HCT116 (cell line): ENCODE measurements around the gene IL37. TPM values are rescaled to one million over a fixed set of nuclear protein-coding genes. Genes with fewer than 3 reads are reported as not detected.
"Not testable (repeated sequence)": the region's sequence is repeated elsewhere in the genome, so short reads cannot be mapped to it uniquely, and the experiment has no call there.

Source experiments
- ATAC-seq: fragments of 200-7000 bp; cut with Tn5 transposase; 2 replicates; pipeline ENCODE4 v1.9.1; 2020; ENCODE audit warnings: mild to moderate bottlenecking, moderate library complexity
- BruUV-seq: library from RNA; stranded (reverse); fragments of 400-500 nt; replicated peaks from 2 replicates; lab custom pipeline; 2021; lab: Mats Ljungman, UMichigan
- CTCF ChIA-PET: fragments of 300-600 bp; sonication (Branson Sonifier 250); formaldehyde crosslinking; loops from one replicate; lab custom pipeline; 2021; ENCODE audit warnings: antibody characterized with exemption; lab: Charles Lee
- POLR2A ChIA-PET: fragments of 300-600, 350-600 bp; sonication (Branson Sonifier 250); formaldehyde crosslinking; loops from one replicate; lab custom pipeline; 2021; ENCODE audit warnings: antibody characterized with exemption; lab: Charles Lee
- RAD21 ChIA-PET, 2 experiments: fragments of 300-600 bp; sonication (Branson Sonifier 250); formaldehyde crosslinking; loops; one replicate each; lab custom pipeline; 2023; ENCODE audit warnings: low total read pairs in 2 of 2; ENCODE audit not compliant: uncharacterized antibody in 2 of 2, unreplicated experiment in 2 of 2, low non-redundant PET in 1 of 2; lab: Charles Lee
- DNase-seq: peaks from one replicate; pipeline ENCODE4 v3.0.0-alpha.2; 2010; ENCODE audit warnings: low read depth, low spot score
- H2AFZ ChIP-seq: fragments of 200-600 bp; shearing (Covaris generic), sonication (generic); 2 replicates; pipeline ENCODE4 v1.6.1; 2017; ENCODE audit warnings: low read depth, mixed run types, mixed read lengths, antibody characterized with exemption, low read length; ENCODE audit not compliant: poor library complexity, severe bottlenecking
- H3K27ac ChIP-seq: 2 replicates; pipeline ENCODE4 v1.5.1; 2012; ENCODE audit warnings: low read depth, low read length
- H3K27me3 ChIP-seq: fragments of 200-600 bp; sonication (generic); 2 replicates; pipeline ENCODE4 v1.6.1; 2016; ENCODE audit warnings: mixed run types, low read length, mixed read lengths; ENCODE audit not compliant: insufficient read depth
- H3K36me3 ChIP-seq, 2 experiments: fragments of 200-500 bp in 1 of 2; fragments of 200-600 bp in 1 of 2; sonication (Bioruptor generic) in 1 of 2; sonication (generic) in 1 of 2; 2 replicates each; pipeline versions ENCODE4 v1.5.1 to v1.6.1; 2014 to 2016; ENCODE audit warnings: low read length in 2 of 2, inconsistent platforms in 1 of 2, mixed read lengths in 1 of 2, mixed run types in 1 of 2; ENCODE audit not compliant: insufficient read depth in 2 of 2, control insufficient read depth in 1 of 2
- H3K4me1 ChIP-seq, 2 experiments: fragments of 200-600 bp in 1 of 2; sonication (generic) in 1 of 2; 2 replicates each; pipeline versions ENCODE4 v1.5.1 to v1.6.1; 2012 to 2017; ENCODE audit warnings: low read length in 2 of 2, inconsistent platforms in 1 of 2, mild to moderate bottlenecking in 1 of 2, mixed read lengths in 1 of 2, mixed run types in 1 of 2, moderate library complexity in 1 of 2; ENCODE audit not compliant: insufficient read depth in 2 of 2, control insufficient read depth in 1 of 2
- H3K4me2 ChIP-seq: fragments of 200-600 bp; sonication (generic); 2 replicates; pipeline ENCODE4 v1.6.1; 2017; ENCODE audit warnings: mixed run types, low read length, mixed read lengths
- H3K4me3 ChIP-seq, 2 experiments: fragments of 200-600 bp in 1 of 2; sonication (generic) in 1 of 2; replicated peaks in 1 of 2; 2 replicates each; pipeline ENCODE4 v1.5.1; 2011 to 2016; ENCODE audit warnings: low read length in 2 of 2, control low read depth in 1 of 2, low read depth in 1 of 2, mild to moderate bottlenecking in 1 of 2, mixed read lengths in 1 of 2, mixed run types in 1 of 2
- H3K79me2 ChIP-seq: fragments of 200-600 bp; sonication (generic); 2 replicates; pipeline ENCODE4 v1.6.1; 2017; ENCODE audit warnings: mild to moderate bottlenecking, mixed run types, low read length, moderate library complexity, mixed read lengths; ENCODE audit not compliant: insufficient read depth
- H3K9ac ChIP-seq: fragments of 200-600 bp; sonication (generic); 2 replicates; pipeline ENCODE4 v1.6.1; 2016; ENCODE audit warnings: low read length, mixed read lengths
- H3K9me2 ChIP-seq: fragments of 200-600 bp; sonication (generic), shearing (Covaris generic); 2 replicates; pipeline ENCODE4 v1.6.1; 2017; ENCODE audit warnings: mixed run types, mild to moderate bottlenecking, moderate library complexity; ENCODE audit not compliant: insufficient read depth
- H3K9me3 ChIP-seq, 2 experiments: fragments of 200-500 bp in 1 of 2; fragments of 200-600 bp in 1 of 2; sonication (Bioruptor generic) in 1 of 2; sonication (generic) in 1 of 2; 2 replicates each; pipeline ENCODE4 v1.6.1; 2014 to 2017; ENCODE audit warnings: low read length in 2 of 2, mixed read lengths in 2 of 2, inconsistent platforms in 1 of 2, low read depth in 1 of 2, mild to moderate bottlenecking in 1 of 2, mixed run types in 1 of 2, moderate library complexity in 1 of 2; ENCODE audit not compliant: control insufficient read depth in 1 of 2, insufficient read depth in 1 of 2
- H4K20me1 ChIP-seq: fragments of 200-600 bp; sonication (generic), shearing (Covaris generic); 2 replicates; pipeline ENCODE4 v1.6.1; 2017; ENCODE audit warnings: mixed run types, mild to moderate bottlenecking, moderate library complexity; ENCODE audit not compliant: insufficient read depth
- CBX3 ChIP-seq: IDR thresholded peaks from 2 replicates; pipeline ENCODE4 v1.6.1; 2012; ENCODE audit warnings: low read depth
- EGR1 ChIP-seq: IDR thresholded peaks from 2 replicates; pipeline ENCODE4 v1.6.1; 2012; ENCODE audit warnings: low read depth
- ELF1 ChIP-seq: IDR thresholded peaks from 2 replicates; pipeline ENCODE4 v1.6.1; 2012; ENCODE audit warnings: low read depth, borderline replicate concordance
- EZH2 ChIP-seq: fragments of 200-600 bp; sonication (generic); IDR thresholded peaks from 2 replicates; pipeline ENCODE4 v1.6.1; 2017; ENCODE audit warnings: antibody characterized with exemption, mixed run types
- JUND ChIP-seq: IDR thresholded peaks from 2 replicates; pipeline ENCODE4 v1.6.1; 2012
- POLR2AphosphoS5 ChIP-seq: IDR thresholded peaks from 2 replicates; pipeline ENCODE4 v1.6.1; 2011; ENCODE audit warnings: mild to moderate bottlenecking, low read depth, low read length, moderate library complexity
- RAD21 ChIP-seq: IDR thresholded peaks from 2 replicates; pipeline ENCODE4 v1.6.1; 2012; ENCODE audit warnings: low read depth, mild to moderate bottlenecking
- SP1 ChIP-seq: IDR thresholded peaks from 2 replicates; pipeline ENCODE4 v1.6.1; 2012; ENCODE audit warnings: low read depth
- SRF ChIP-seq: IDR thresholded peaks from 2 replicates; pipeline ENCODE4 v1.6.1; 2012; ENCODE audit warnings: low read depth
- TCF7L2 ChIP-seq: IDR thresholded peaks from 2 replicates; pipeline ENCODE4 v1.7.0; 2011; ENCODE audit warnings: borderline replicate concordance, inconsistent platforms; ENCODE audit not compliant: insufficient read depth, insufficient read length; ENCODE audit errors: extremely low read depth
- ZFX ChIP-seq: fragments of 450-650 bp; IDR thresholded peaks from 2 replicates; pipeline ENCODE4 v1.6.1; 2017
- intact Hi-C: fragments of 100-400 bp; cut with micrococcal nuclease; formaldehyde crosslinking; loops from 2 replicates; pipeline ENCODE4 v1.10.0; 2022
- total RNA-seq: library from RNA; stranded (reverse); gene quantifications from one replicate; pipeline ENCODE4 v1.2.1, GENCODE V29; 2021; ENCODE audit not compliant: unreplicated experiment
- TF ChIP-seq, protein P1 (sequence below): IDR thresholded peaks from 2 replicates; pipeline ENCODE4 v1.6.1; 2011; ENCODE audit warnings: mild to moderate bottlenecking, low read length, moderate library complexity; ENCODE audit not compliant: insufficient replicate concordance; ENCODE audit errors: extremely low read depth

IL37 gene
- total RNA-seq, 1 experiment from 2014 or later = not detected

DNA sequence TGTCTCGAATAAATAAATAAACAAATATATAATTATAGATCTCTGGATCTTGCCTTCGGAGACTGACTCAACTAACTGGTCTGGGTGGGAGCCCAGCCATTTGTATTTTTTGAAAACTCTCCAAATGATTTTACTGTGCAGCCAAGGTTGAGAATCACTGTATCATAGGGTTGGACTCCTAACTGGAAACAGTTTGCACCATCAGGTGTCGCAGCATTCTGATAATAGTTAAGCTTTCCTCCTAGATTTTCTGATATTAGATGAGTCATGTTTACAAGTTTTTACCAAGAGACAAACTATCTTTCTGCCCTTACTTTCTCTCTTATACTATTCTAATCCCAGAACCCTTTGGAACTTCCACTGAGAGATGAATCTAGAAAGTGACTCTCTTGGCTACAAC lies 16.8 kb downstream of the IL37 start:
- TF ChIP-seq EGR1 (no peak), SRF (no peak), TCF7L2 (no peak), CBX3 (no peak), POLR2AphosphoS5 (no peak), ELF1 (no peak), JUND (no peak), RAD21 (no peak)
- TF ChIP-seq, protein P1, sequence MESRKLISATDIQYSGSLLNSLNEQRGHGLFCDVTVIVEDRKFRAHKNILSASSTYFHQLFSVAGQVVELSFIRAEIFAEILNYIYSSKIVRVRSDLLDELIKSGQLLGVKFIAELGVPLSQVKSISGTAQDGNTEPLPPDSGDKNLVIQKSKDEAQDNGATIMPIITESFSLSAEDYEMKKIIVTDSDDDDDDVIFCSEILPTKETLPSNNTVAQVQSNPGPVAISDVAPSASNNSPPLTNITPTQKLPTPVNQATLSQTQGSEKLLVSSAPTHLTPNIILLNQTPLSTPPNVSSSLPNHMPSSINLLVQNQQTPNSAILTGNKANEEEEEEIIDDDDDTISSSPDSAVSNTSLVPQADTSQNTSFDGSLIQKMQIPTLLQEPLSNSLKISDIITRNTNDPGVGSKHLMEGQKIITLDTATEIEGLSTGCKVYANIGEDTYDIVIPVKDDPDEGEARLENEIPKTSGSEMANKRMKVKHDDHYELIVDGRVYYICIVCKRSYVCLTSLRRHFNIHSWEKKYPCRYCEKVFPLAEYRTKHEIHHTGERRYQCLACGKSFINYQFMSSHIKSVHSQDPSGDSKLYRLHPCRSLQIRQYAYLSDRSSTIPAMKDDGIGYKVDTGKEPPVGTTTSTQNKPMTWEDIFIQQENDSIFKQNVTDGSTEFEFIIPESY = no peak
- Histone ChIP-seq H2AFZ (no peak overlapping the region), H3K79me2 (no peaks in the 10 kb centered on the region), H3K27me3 (no peaks in the 10 kb centered on the region), H3K4me2 (no peak overlapping the region), H4K20me1 (no peaks in the 10 kb centered on the region), H3K4me3 (no peak overlapping the region), H3K9ac (no peak overlapping the region), H3K36me3 (no peaks in the 10 kb centered on the region), H3K27ac (no peak overlapping the region), H3K9me3 (no peaks in the 10 kb centered on the region), H3K4me1 (peaks cover 0 to 7% of the 10 kb centered on the region in 2 experiments; a peak in 1 of 4 replicates), H3K9me2 (no peaks in the 10 kb centered on the region)
- ChIA-PET POLR2A (no interaction called here), CTCF (no interaction called here), RAD21 (no interaction called here)
- no peak for DNase-seq
- intact Hi-C loops = no loop called here
- ATAC-seq = no peak
- BruUV-seq = no TSS peak

- Histone ChIP-seq H3K36me3 (no peaks in the 10 kb centered on the region), H3K27ac (no peak overlapping the region), H3K4me3 (no peak overlapping the region), H3K27me3 (no peaks in the 10 kb centered on the region), H3K9ac (no peak overlapping the region), H4K20me1 (no peaks in the 10 kb centered on the region), H3K4me1 (peaks cover 0 to 13% of the 10 kb centered on the region in 2 experiments; a peak in 2 of 4 replicates)
- DNase-seq = no peak
- no peak for ATAC-seq
- TF ChIP-seq CBX3 = no peak
- no peak for TF ChIP-seq SP1
- no peak for TF ChIP-seq SRF
- no peak for TF ChIP-seq ZFX
- no peak for TF ChIP-seq JUND
- no peak for TF ChIP-seq EZH2
- TF ChIP-seq, all 23 proteins: peak for 0
- H3K9me3 ChIP-seq = no peaks in the 10 kb centered on the region
- CTCF ChIA-PET = no interaction called here
- POLR2A ChIA-PET = no interaction called here
- H3K4me2 ChIP-seq = no peak overlapping the region
- H3K9me2 ChIP-seq = no peaks in the 10 kb centered on the region
- no peak overlapping the region for H2AFZ ChIP-seq
- BruUV-seq = no TSS peak
- no peaks in the 10 kb centered on the region for H3K79me2 ChIP-seq
- RAD21 ChIA-PET = no interaction called here
- intact Hi-C loops = no loop called here
Measured at GRCh38 chr2:112933261-112933660, 22.3 kb downstream of the IL37 start.

- H3K79me2 ChIP-seq, H3K9me3 ChIP-seq, H4K20me1 ChIP-seq, H3K4me2 ChIP-seq, H3K4me3 ChIP-seq, CTCF ChIA-PET, H2AFZ ChIP-seq, H3K27ac ChIP-seq, H3K9ac ChIP-seq, POLR2A ChIA-PET, H3K27me3 ChIP-seq, H3K36me3 ChIP-seq, RAD21 ChIA-PET, DNase-seq, BruUV-seq, intact Hi-C loops, H3K9me2 ChIP-seq, ATAC-seq: not testable (repeated sequence)
- H3K4me1 ChIP-seq = peaks cover under 1 to 21% of the 10 kb centered on the region in 2 experiments
Measured at GRCh38 chr2:112934117-112934516, 23.2 kb downstream of the IL37 start.
